ENCODE results near the gene DMBX1. TPM values are rescaled to one million over a fixed set of nuclear protein-coding genes. Genes with fewer than 3 reads are reported as not detected.
A peak's percentile ranks its signal among the peaks of the same experiment; 100 is the strongest.

Gene DMBX1
- total RNA-seq, 2 donors from 2014 or later, result not detected

GRCh38 chr1:46457178-46457577, 32.5 kb upstream of the DMBX1 start:
- ATAC-seq, result no peak

GRCh38 chr1:46458190-46458589, 31.4 kb upstream of the DMBX1 start:
- no peak for DNase-seq
- ATAC-seq, result no peak
- intact Hi-C loops (cut with DNase I, micrococcal nuclease), result no loop called here

More at GRCh38 chr1:46457178-46457577, 32.5 kb upstream of the DMBX1 start:
- no peak for DNase-seq
- intact Hi-C loops (cut with DNase I, micrococcal nuclease), result no loop called here

- ATAC-seq (no peak), DNase-seq (no peak)
- intact Hi-C loops (cut with DNase I, micrococcal nuclease), result no loop called here
Observed at GRCh38 chr1:46458846-46459245, 30.8 kb upstream of the DMBX1 start.

GRCh38 chr1:46459315-46459714, 30.3 kb upstream of the DMBX1 start:
- ATAC-seq, result no peak
- DNase-seq, result no peak
- intact Hi-C loops (cut with DNase I, micrococcal nuclease), result no loop called here

GRCh38 chr1:46461017-46461808, 28.4 kb upstream of the DMBX1 start:
- intact Hi-C loops (cut with DNase I, micrococcal nuclease), result no loop called here
- DNase-seq, result no peak
- no peak for ATAC-seq

- no peak for ATAC-seq
- intact Hi-C loops (cut with DNase I, micrococcal nuclease), result no loop called here
- no peak for DNase-seq
Observed at GRCh38 chr1:46461809-46462448, 27.7 kb upstream of the DMBX1 start.

GRCh38 chr1:46464013-46464548, 25.6 kb upstream of the DMBX1 start:
- ATAC-seq (no peak), DNase-seq (no peak)
- intact Hi-C loops (cut with DNase I, micrococcal nuclease), result no loop called here

- intact Hi-C loops (cut with DNase I, micrococcal nuclease), result no loop called here
- DNase-seq (no peak), ATAC-seq (no peak)
Observed at GRCh38 chr1:46464915-46465314, 24.7 kb upstream of the DMBX1 start.

GRCh38 chr1:46465981-46466476, 23.6 kb upstream of the DMBX1 start:
- no peak for DNase-seq
- ATAC-seq, result no peak

GRCh38 chr1:46466477-46467182, 23.0 kb upstream of the DMBX1 start:
- intact Hi-C loops (cut with DNase I, micrococcal nuclease), result no loop called here
- peak; percentile 48 for ATAC-seq
- peak in 1 of 2 donors; percentile 21 for DNase-seq

More at GRCh38 chr1:46465981-46466476, 23.6 kb upstream of the DMBX1 start:
- intact Hi-C loops (cut with DNase I, micrococcal nuclease), result no loop called here

- intact Hi-C loops (cut with DNase I, micrococcal nuclease), result no loop called here
- no peak for ATAC-seq
- no peak for DNase-seq
Observed at GRCh38 chr1:46467183-46467504, 22.5 kb upstream of the DMBX1 start.

GRCh38 chr1:46469881-46470280, 19.8 kb upstream of the DMBX1 start:
- no peak for ATAC-seq
- intact Hi-C loops (cut with DNase I, micrococcal nuclease), result loop anchor here in 1 of 2 donors (10.0 kb wide), 1 partner anchor 55 kb away; no protein-coding TSS in a partner anchor
- no peak for DNase-seq

GRCh38 chr1:46471848-46472492, 17.7 kb upstream of the DMBX1 start:
- ATAC-seq (no peak), DNase-seq (no peak)
- intact Hi-C loops (cut with DNase I, micrococcal nuclease), result loop anchor here in 1 of 2 donors (10.0 kb wide), 1 partner anchor 53 kb away; no protein-coding TSS in a partner anchor

GRCh38 chr1:46472498-46473181, 17.0 kb upstream of the DMBX1 start:
- intact Hi-C loops (cut with DNase I, micrococcal nuclease), result loop anchor here in 1 of 2 donors (10.0 kb wide), 1 partner anchor 52 kb away; no protein-coding TSS in a partner anchor
- DNase-seq (no peak), ATAC-seq (no peak)

- DNase-seq, result no peak
- no peak for ATAC-seq
- intact Hi-C loops (cut with DNase I, micrococcal nuclease), result loop anchor here in 1 of 2 donors (10.0 kb wide), 1 partner anchor 51 kb away; no protein-coding TSS in a partner anchor
Observed at GRCh38 chr1:46473991-46474390, 15.6 kb upstream of the DMBX1 start.

- ATAC-seq (no peak), DNase-seq (no peak)
- intact Hi-C loops (cut with DNase I, micrococcal nuclease), result loop anchor here in 1 of 2 donors (10.0 kb wide), 1 partner anchor 50 kb away; no protein-coding TSS in a partner anchor
Observed at GRCh38 chr1:46474570-46474969, 15.1 kb upstream of the DMBX1 start.

- no peak for DNase-seq
- ATAC-seq, result peak; percentile 5
- intact Hi-C loops (cut with DNase I, micrococcal nuclease), result loop anchor here in 1 of 2 donors (10.0 kb wide), 1 partner anchor 48 kb away; no protein-coding TSS in a partner anchor
Observed at GRCh38 chr1:46476673-46477072, 13.0 kb upstream of the DMBX1 start.

Measured in left colon (tissue), 2 donors.